IgD-negative memory B cell (primary cell): ENCODE measurements around the gene SLC12A7. TPM values are rescaled to one million over a fixed set of nuclear protein-coding genes. Genes with fewer than 3 reads are reported as not detected.

Experiments
- H3K27ac Mint-ChIP-seq, 3 donors: one replicate each; pipeline ENCODE4 v1.8.0; 2020 to 2022; ENCODE audit warnings: mild to moderate bottlenecking in 3 of 3, mixed read lengths in 3 of 3, moderate library complexity in 1 of 3
- H3K27me3 Mint-ChIP-seq: one replicate; pipeline ENCODE4 v1.8.0; 2021; ENCODE audit warnings: mixed read lengths
- H3K36me3 Mint-ChIP-seq: one replicate; pipeline ENCODE4 v1.8.0; 2020; ENCODE audit warnings: mild to moderate bottlenecking, mixed read lengths
- H3K4me1 Mint-ChIP-seq, 3 donors: one replicate each; pipeline ENCODE4 v1.8.0; 2020 to 2022; ENCODE audit warnings: mixed read lengths in 3 of 3, mild to moderate bottlenecking in 1 of 3
- H3K4me3 Mint-ChIP-seq, 4 donors: one replicate each; pipeline ENCODE4 v1.8.0; 2020 to 2022; ENCODE audit warnings: mild to moderate bottlenecking in 4 of 4, mixed read lengths in 4 of 4, moderate library complexity in 3 of 4
- H3K9me3 Mint-ChIP-seq, 3 donors: one replicate each; pipeline ENCODE4 v1.8.0; 2020 to 2021; ENCODE audit warnings: mixed read lengths in 3 of 3, mild to moderate bottlenecking in 1 of 3
- polyA plus RNA-seq: library from polyadenylated mRNA; unstranded; fragments of 300-500 nt; fragmentation: Illumina TruSeq; gene quantifications from one replicate; pipeline ENCODE4 v1.2.3, GENCODE V29; 2021

SLC12A7 gene
- polyA plus RNA-seq, 1 donor from 2014 or later: 10.9 TPM

- Mint-ChIP-seq H3K4me3 (no peak overlapping the region), H3K4me1 (no peaks in the 10 kb centered on the region), H3K27ac (no peak overlapping the region), H3K9me3 (no peaks in the 10 kb centered on the region), H3K36me3 (peaks cover 3% of the 10 kb centered on the region), H3K27me3 (no peaks in the 10 kb centered on the region)
Measured at GRCh38 chr5:1058988-1059883, 52.6 kb downstream of the SLC12A7 start.

GRCh38 chr5:1058083-1058945 is 53.5 kb downstream of the SLC12A7 start:
- H3K9me3 Mint-ChIP-seq: no peaks in the 10 kb centered on the region
- H3K36me3 Mint-ChIP-seq: peaks cover 3% of the 10 kb centered on the region
- H3K27me3 Mint-ChIP-seq: no peaks in the 10 kb centered on the region
- H3K27ac Mint-ChIP-seq: no peak overlapping the region
- no peak overlapping the region for H3K4me3 Mint-ChIP-seq
- H3K4me1 Mint-ChIP-seq: no peaks in the 10 kb centered on the region

DNA sequence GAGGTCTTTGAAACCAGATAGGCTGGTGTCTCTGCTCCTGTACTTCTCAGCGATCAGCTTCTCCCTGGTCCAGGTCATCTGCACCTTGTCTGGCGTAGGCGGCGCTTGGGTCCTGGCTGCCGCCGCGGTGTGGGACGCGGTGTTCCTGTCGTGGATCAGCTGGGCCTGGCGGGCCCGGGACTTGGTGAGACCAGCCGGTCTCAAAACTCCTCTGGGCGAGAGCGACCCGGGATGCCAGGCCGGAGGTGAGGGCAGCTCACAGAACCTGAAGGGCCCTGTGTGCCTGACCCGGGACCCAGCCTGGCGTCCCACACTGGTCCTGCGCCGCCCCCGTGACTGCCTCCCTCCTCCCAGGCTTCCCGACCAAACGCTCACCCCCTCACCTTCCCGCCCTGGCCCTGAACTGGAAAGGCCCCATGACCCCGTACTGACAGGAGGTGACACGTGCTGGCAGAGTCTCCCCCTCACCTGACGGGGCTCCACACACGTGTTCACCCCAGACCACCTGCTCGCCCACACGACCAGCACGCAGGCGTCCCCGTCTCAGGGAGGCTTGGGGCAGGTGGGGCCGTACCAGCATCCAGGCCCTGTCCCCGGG is 54.3 kb downstream of the SLC12A7 start:
- H3K27ac Mint-ChIP-seq: no peak overlapping the region
- H3K4me1 Mint-ChIP-seq: no peaks in the 10 kb centered on the region
- H3K27me3 Mint-ChIP-seq: no peaks in the 10 kb centered on the region
- no peaks in the 10 kb centered on the region for H3K9me3 Mint-ChIP-seq
- no peak overlapping the region for H3K4me3 Mint-ChIP-seq
- peaks cover 3% of the 10 kb centered on the region for H3K36me3 Mint-ChIP-seq

- Mint-ChIP-seq H3K4me3 (no peak overlapping the region), H3K36me3 (peaks cover 3% of the 10 kb centered on the region), H3K27ac (no peak overlapping the region), H3K9me3 (no peaks in the 10 kb centered on the region), H3K27me3 (no peaks in the 10 kb centered on the region), H3K4me1 (no peaks in the 10 kb centered on the region)
Measured at GRCh38 chr5:1056611-1057484, 55.0 kb downstream of the SLC12A7 start.

GRCh38 chr5:1055896-1056610 is 55.8 kb downstream of the SLC12A7 start:
- no peaks in the 10 kb centered on the region for H3K9me3 Mint-ChIP-seq
- no peak overlapping the region for H3K27ac Mint-ChIP-seq
- no peaks in the 10 kb centered on the region for H3K27me3 Mint-ChIP-seq
- H3K4me1 Mint-ChIP-seq: no peaks in the 10 kb centered on the region
- H3K4me3 Mint-ChIP-seq: no peak overlapping the region
- H3K36me3 Mint-ChIP-seq: peaks cover 3% of the 10 kb centered on the region

DNA sequence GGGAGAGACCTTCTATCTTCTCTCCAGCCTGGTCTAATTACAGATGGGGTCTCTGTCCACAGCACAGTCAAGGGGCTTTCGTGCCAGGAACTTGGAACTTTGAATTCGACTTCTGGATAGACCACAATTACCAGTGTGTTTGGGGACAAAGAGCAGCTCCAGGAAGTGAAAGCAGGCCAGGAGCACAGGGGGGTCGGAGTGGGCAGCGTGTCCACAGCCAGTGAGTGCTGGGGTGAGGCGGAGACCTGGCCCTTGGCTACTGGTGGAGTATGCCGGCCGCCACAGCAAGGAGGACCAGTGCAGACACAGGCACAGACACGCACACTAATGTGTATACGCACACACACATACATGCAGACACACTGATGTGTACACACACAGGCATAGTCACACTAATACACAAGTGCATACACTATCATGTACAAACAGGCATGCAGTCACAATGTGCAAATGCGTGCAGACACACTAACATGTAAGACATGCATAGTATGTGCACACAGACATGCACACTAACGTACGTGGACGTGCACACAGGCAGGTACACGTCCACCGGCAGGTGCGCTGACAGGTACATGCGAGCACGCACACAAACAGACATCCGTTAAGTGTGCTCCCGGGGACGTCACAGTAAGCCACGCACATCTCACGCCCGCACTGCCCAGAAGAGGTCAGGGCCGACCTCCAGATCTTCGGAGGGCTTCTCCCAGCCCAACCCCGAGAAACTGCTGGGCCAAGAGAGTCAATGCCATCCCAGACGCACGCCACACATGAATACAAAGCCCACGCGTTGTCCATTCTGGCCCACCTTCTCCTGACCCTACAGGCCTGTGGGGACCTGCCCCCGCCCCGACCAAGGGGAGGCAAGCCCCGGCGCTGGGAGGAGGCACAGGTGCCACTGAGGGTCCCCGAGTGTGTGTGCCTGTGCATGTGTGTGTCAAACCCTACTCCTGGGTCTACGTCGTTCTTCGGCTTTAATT is 56.8 kb downstream of the SLC12A7 start:
- Mint-ChIP-seq H3K4me3 (no peak overlapping the region), H3K4me1 (no peaks in the 10 kb centered on the region), H3K27me3 (no peaks in the 10 kb centered on the region), H3K9me3 (no peaks in the 10 kb centered on the region), H3K36me3 (peaks cover 3% of the 10 kb centered on the region), H3K27ac (no peak overlapping the region)

- Mint-ChIP-seq H3K4me3 (no peak overlapping the region), H3K27me3 (no peaks in the 10 kb centered on the region), H3K27ac (peak overlapping the region in 1 of 3 donors; percentile 85), H3K9me3 (no peaks in the 10 kb centered on the region), H3K4me1 (no peaks in the 10 kb centered on the region), H3K36me3 (peaks cover 3% of the 10 kb centered on the region)
Measured at GRCh38 chr5:1054018-1054798, 57.7 kb downstream of the SLC12A7 start.

- Mint-ChIP-seq H3K36me3 (peaks cover 3% of the 10 kb centered on the region), H3K4me1 (no peaks in the 10 kb centered on the region), H3K27ac (peak overlapping the region in 1 of 3 donors; percentile 85), H3K9me3 (no peaks in the 10 kb centered on the region), H3K27me3 (no peaks in the 10 kb centered on the region), H3K4me3 (no peak overlapping the region)
Measured at GRCh38 chr5:1053391-1054017, 58.4 kb downstream of the SLC12A7 start.

DNA sequence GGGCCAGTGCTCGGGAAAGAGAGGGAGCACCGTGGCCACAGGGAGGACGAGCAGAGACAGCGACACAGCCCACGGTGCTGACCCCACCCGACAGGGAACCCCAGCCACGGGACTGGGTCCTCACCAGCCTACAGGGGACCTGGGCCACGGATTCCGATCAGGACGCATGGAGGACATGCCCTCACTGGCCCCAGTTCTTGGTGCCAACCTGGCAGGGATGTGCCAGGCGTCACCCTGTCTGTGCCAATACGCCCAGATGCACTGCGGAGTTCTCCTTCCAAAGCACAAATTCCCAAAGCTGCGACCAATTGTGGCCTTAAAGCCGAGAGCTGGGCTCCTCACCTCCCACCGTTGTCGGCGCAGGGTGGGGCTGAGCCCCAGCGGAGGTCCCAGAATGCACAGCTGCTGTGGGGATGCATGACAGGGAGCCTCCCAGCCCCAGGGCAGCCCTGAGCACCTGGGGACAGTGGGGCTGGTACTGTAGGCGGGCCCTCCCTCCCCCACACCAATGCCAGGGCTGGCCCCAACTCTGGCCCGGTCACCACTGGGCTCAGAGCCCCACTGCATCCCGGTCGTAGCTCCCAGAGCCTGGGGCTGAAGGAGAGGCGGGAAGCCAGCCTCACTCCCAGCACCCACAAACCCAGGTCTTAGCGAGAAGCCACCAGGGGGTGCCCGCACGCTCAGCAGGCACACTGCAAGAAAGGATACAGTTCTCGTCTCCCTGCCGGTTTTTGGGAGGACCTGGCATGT is 59.0 kb downstream of the SLC12A7 start:
- Mint-ChIP-seq H3K4me1 (peaks cover 0 to under 1% (median 0%) of the 10 kb centered on the region in 3 donors), H3K36me3 (peaks cover 3% of the 10 kb centered on the region), H3K4me3 (no peak overlapping the region), H3K27me3 (no peaks in the 10 kb centered on the region), H3K9me3 (no peaks in the 10 kb centered on the region), H3K27ac (no peak overlapping the region)

DNA sequence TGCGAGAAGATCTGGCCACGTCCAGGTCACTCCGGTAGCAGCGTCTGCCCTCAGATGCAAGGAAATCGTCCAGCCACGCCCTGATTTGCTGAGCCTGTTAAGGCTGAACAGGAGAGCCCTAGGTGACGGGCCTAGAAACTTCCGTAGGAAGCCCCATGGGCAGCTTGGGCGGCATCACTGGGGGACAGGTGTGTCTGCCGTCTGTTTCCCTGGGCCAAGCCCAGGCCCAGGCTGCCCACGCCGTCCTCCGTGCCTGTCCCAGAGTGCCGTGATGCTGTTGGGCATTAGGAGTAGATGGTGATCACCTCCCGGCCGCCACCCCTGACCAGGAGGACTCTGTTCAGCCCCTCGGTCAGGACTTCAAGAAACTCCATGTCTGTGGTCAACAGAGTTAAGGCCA is 59.8 kb downstream of the SLC12A7 start:
- H3K27me3 Mint-ChIP-seq: no peaks in the 10 kb centered on the region
- H3K36me3 Mint-ChIP-seq: peaks cover 3% of the 10 kb centered on the region
- peaks cover 0 to 1% (median 0%) of the 10 kb centered on the region in 3 donors for H3K4me1 Mint-ChIP-seq
- peaks cover 0 to 3% (median 0%) of the 10 kb centered on the region in 3 donors for H3K9me3 Mint-ChIP-seq
- H3K4me3 Mint-ChIP-seq: no peak overlapping the region
- peak overlapping the region in 1 of 3 donors; percentile 42 for H3K27ac Mint-ChIP-seq

- peaks cover 2% of the 10 kb centered on the region for H3K36me3 Mint-ChIP-seq
- H3K4me1 Mint-ChIP-seq: peaks cover 0 to 1% (median 0%) of the 10 kb centered on the region in 3 donors
- H3K4me3 Mint-ChIP-seq: no peak overlapping the region
- no peaks in the 10 kb centered on the region for H3K27me3 Mint-ChIP-seq
- H3K9me3 Mint-ChIP-seq: peaks cover 0 to 5% (median 0%) of the 10 kb centered on the region in 3 donors
- peak overlapping the region in 1 of 3 donors; percentile 42 for H3K27ac Mint-ChIP-seq
Measured at GRCh38 chr5:1051366-1051720, 60.5 kb downstream of the SLC12A7 start.
